ENCODE data around the gene CYP2C9.

GRCh38 chr10:94890264-94891022 lies 48.0 kb upstream of the CYP2C9 start:
- TF ChIP-seq CTCF (IDR thresholded peaks at IDR 0.05), result no peak
- no peak for TF ChIP-seq ZFP36 (IDR thresholded peaks at IDR 0.05; ENCODE audit: borderline replicate concordance, partially characterized antibody)
- TF ChIP-seq POLR2A (IDR thresholded peaks at IDR 0.05; ENCODE audit: low read length), result no peak
- no peak for TF ChIP-seq RAD21 (conservative IDR thresholded peaks at IDR 0.05 in 1 of 2, IDR thresholded peaks at IDR 0.05 in 1 of 2)
- TF ChIP-seq RFX5 (IDR thresholded peaks at IDR 0.05), result no peak
- no peak for TF ChIP-seq EP300 (IDR thresholded peaks at IDR 0.05)
- TF ChIP-seq SREBF2 (IDR thresholded peaks at IDR 0.05), result no peak
- no peak for TF ChIP-seq HMGXB4 (CRISPR knock-in tag; IDR thresholded peaks at IDR 0.05; ENCODE audit: borderline replicate concordance)
- TF ChIP-seq HOXA7 (CRISPR knock-in tag; IDR thresholded peaks at IDR 0.05), result no peak
- TF ChIP-seq SMC3 (IDR thresholded peaks at IDR 0.05), result no peak
- TF ChIP-seq KDM1A (IDR thresholded peaks at IDR 0.05; ENCODE audit: low read depth), result no peak
- no peak for TF ChIP-seq CBX2 (IDR thresholded peaks at IDR 0.05; ENCODE audit: borderline replicate concordance, low read depth)
